ENCODE results near the gene VAPA.

DNA sequence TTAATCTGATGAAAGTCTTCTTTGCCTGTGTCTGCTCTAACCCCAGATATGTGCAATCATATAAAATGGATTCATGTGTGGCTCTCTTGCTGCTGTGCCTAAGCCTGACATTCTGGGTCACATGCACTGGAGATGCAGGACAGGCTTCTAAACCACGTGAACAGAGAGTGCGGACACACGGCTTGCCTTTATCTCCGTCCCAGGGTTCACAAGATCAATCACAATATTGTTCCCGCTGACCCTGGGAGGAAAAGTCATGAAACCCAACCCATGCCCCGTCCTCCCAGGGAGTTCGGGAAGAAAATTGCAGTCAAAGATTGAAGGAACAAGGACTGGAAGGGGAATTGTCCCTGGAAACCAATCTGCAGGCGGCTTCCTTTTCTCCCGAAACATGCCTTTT lies 74.8 kb downstream of the VAPA start:
- no peak for TF ChIP-seq CTCF (IDR thresholded peaks at IDR 0.05)
- TF ChIP-seq POLR2AphosphoS5 (IDR thresholded peaks at IDR 0.05): no peak
- TF ChIP-seq POLR2A (IDR thresholded peaks at IDR 0.05): no peak

Measured in sigmoid colon (tissue), 4 donors.